Measurements from ENCODE around the gene C2CD4A. TPM values are rescaled to one million over a fixed set of nuclear protein-coding genes. Genes with fewer than 3 reads are reported as not detected.

The C2CD4A gene
- total and polyA plus RNA-seq, 10 of the 15 experiments (the other 5 are each of a cell fraction or from before 2014, with no cell fraction given), result not detected

DNA sequence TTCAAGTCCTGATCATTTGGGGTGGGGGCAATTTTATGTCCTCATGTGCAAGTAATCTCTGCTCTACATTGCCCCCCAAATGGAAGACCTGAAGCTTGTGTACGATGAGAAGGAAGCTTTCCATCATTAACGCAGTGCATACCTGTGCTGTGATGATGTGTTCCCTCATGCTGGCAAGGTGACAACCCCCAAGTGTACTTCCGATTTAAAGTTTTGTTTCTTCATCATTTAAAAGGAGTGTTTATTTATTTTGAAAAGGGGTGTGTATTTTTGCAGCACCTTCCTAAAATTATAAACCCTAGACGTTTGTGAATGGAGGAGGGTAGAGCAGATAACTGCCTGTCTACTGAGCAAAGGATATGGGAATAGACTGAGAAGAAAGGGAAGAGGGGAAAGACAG is 45.3 kb downstream of the C2CD4A start:
- CTCF ChIA-PET, result no interaction called here
- Histone ChIP-seq H3K27ac (ENCODE audit: control insufficient read depth, insufficient read depth) (no peak overlapping the region), H3K4me2 (ENCODE audit: control insufficient read depth, insufficient read depth) (no peak overlapping the region), H3K79me2 (ENCODE audit: control insufficient read depth, insufficient read depth, low read length) (no peaks in the 10 kb centered on the region), H4K20me1 (ENCODE audit: control insufficient read depth, insufficient read depth) (no peaks in the 10 kb centered on the region), H3K9ac (ENCODE audit: control insufficient read depth, insufficient read depth, low read length) (no peak overlapping the region), H3K4me1 (ENCODE audit: control insufficient read depth, insufficient read depth, low read length) (no peaks in the 10 kb centered on the region), H3K36me3 (ENCODE audit: control insufficient read depth in 2 of 2, insufficient read depth in 2 of 2, low read length in 1 of 2) (no peaks in the 10 kb centered on the region), H3K4me3 (no peak overlapping the region), H2AFZ (ENCODE audit: control insufficient read depth, low read depth, low read length) (no peak overlapping the region), H3K27me3 (replicated peaks in 1 of 2; ENCODE audit: control insufficient read depth in 2 of 2, insufficient read depth in 2 of 2, low read length in 1 of 2) (no peaks in the 10 kb centered on the region), H3K9me3 (replicated peaks; ENCODE audit: control insufficient read depth, insufficient read depth, low read length) (no peaks in the 10 kb centered on the region)
- DNase-seq (ENCODE audit: low read depth, low spot score) (no peak), ATAC-seq (no peak), FAIRE-seq (no peak)
- BruUV-seq (replicated peaks), result no TSS peak
- SMC1A ChIA-PET (ENCODE audit: uncharacterized antibody, unreplicated experiment), result no interaction called here
- TF ChIP-seq SP1 (IDR thresholded peaks at IDR 0.05; ENCODE audit: low read depth, low read length), result no peak
- TF ChIP-seq TBL1XR1 (IDR thresholded peaks at IDR 0.05; ENCODE audit: low read depth, low read length), result no peak
- TF ChIP-seq ETV6 (conservative IDR thresholded peaks at IDR 0.05 in 1 of 2, IDR thresholded peaks at IDR 0.05 in 1 of 2; ENCODE audit: borderline replicate concordance in 1 of 2, low read depth in 1 of 2), result no peak
- TF ChIP-seq YY1 (IDR thresholded peaks at IDR 0.05; ENCODE audit: low read depth, low read length), result no peak
- no peak for TF ChIP-seq GATAD2B (conservative IDR thresholded peaks at IDR 0.05; ENCODE audit: low read depth)
- no peak for TF ChIP-seq ZNF24 (IDR thresholded peaks at IDR 0.05)
- TF ChIP-seq, protein P1, sequence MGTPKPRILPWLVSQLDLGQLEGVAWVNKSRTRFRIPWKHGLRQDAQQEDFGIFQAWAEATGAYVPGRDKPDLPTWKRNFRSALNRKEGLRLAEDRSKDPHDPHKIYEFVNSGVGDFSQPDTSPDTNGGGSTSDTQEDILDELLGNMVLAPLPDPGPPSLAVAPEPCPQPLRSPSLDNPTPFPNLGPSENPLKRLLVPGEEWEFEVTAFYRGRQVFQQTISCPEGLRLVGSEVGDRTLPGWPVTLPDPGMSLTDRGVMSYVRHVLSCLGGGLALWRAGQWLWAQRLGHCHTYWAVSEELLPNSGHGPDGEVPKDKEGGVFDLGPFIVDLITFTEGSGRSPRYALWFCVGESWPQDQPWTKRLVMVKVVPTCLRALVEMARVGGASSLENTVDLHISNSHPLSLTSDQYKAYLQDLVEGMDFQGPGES (IDR thresholded peaks at IDR 0.05), result no peak
- no peak for TF ChIP-seq RELA (IDR thresholded peaks at IDR 0.05; ENCODE audit: borderline replicate concordance, partially characterized antibody)
- TF ChIP-seq ZNF274 (IDR thresholded peaks at IDR 0.05; ENCODE audit: insufficient read depth, insufficient read length), result no peak
- intact Hi-C loops (cut with micrococcal nuclease; ENCODE audit: unreplicated experiment), result no loop called here
- POLR2A ChIA-PET, result no interaction called here
- RAD21 ChIA-PET (ENCODE audit: unreplicated experiment), result no interaction called here
- WGBS (ENCODE audit: insufficient coverage, insufficient replicate concordance, low lambda C conversion rate, missing lambda C conversion rate), result 29% methylated on average over 4 of the region's 4 CpGs
- in situ Hi-C loops (cut with MboI), result no loop called here

All from GM12878 (cell line).